ENCODE measurements around the gene AGBL4.

AGBL4 gene

GRCh38 chr1:49048188-49048587, 975.6 kb downstream of the AGBL4 start:
- Histone ChIP-seq H3K27ac (ENCODE audit: extremely low read depth, low read depth, low read length) (no peak overlapping the region), H3K4me1 (ENCODE audit: control insufficient read depth, insufficient read depth, low read length) (no peaks in the 10 kb centered on the region), H3K4me3 (ENCODE audit: low read depth, low read length) (no peak overlapping the region), H3K9me3 (ENCODE audit: control insufficient read depth, insufficient read depth, low read depth, low read length) (no peaks in the 10 kb centered on the region), H3K36me3 (ENCODE audit: control insufficient read depth in 2 of 2, insufficient read depth in 1 of 2, low read length in 2 of 2) (no peaks in the 10 kb centered on the region)
- CTCF ChIA-PET, result no interaction called here
- TF ChIP-seq ZNF202 (tag by site-specific recombination; IDR thresholded peaks at IDR 0.05; ENCODE audit: borderline replicate concordance) (no peak), ZNF335 (tag by site-specific recombination; conservative IDR thresholded peaks at IDR 0.05) (no peak), ZNF670 (tag by site-specific recombination; IDR thresholded peaks at IDR 0.05; ENCODE audit: low read depth) (no peak), ZNF211 (tag by site-specific recombination; IDR thresholded peaks at IDR 0.05; ENCODE audit: low read depth) (no peak), ZNF433 (tag by site-specific recombination; IDR thresholded peaks at IDR 0.05; ENCODE audit: low read depth) (no peak), ZNF530 (tag by site-specific recombination; IDR thresholded peaks at IDR 0.05; ENCODE audit: low read depth) (no peak), ZNF138 (tag by site-specific recombination; IDR thresholded peaks at IDR 0.05; ENCODE audit: borderline replicate concordance) (no peak), ZNF350 (tag by site-specific recombination; IDR thresholded peaks at IDR 0.05) (no peak), ZNF658 (tag by site-specific recombination; IDR thresholded peaks at IDR 0.05) (no peak)
- POLR2A ChIA-PET, result no interaction called here

- TF ChIP-seq ZBTB17 (tag by site-specific recombination; IDR thresholded peaks at IDR 0.05) (no peak), TRIM28 (IDR thresholded peaks at IDR 0.05; ENCODE audit: borderline replicate concordance, low read length) (no peak), ZNF174 (tag by site-specific recombination; IDR thresholded peaks at IDR 0.05) (no peak), SCRT1 (tag by site-specific recombination; IDR thresholded peaks at IDR 0.05; ENCODE audit: borderline replicate concordance) (no peak), ZNF302 (tag by site-specific recombination; IDR thresholded peaks at IDR 0.05; ENCODE audit: low read depth) (no peak), ZSCAN30 (tag by site-specific recombination; IDR thresholded peaks at IDR 0.05) (no peak), ZFHX2 (tag by site-specific recombination; conservative IDR thresholded peaks at IDR 0.05) (no peak), ZIC2 (tag by site-specific recombination; IDR thresholded peaks at IDR 0.05) (no peak), ZNF10 (tag by site-specific recombination; IDR thresholded peaks at IDR 0.05) (no peak), ZNF670 (tag by site-specific recombination; IDR thresholded peaks at IDR 0.05; ENCODE audit: low read depth) (no peak), ZNF202 (tag by site-specific recombination; IDR thresholded peaks at IDR 0.05; ENCODE audit: borderline replicate concordance) (no peak)
- Histone ChIP-seq H3K4me3 (ENCODE audit: low read depth, low read length) (no peak overlapping the region), H3K4me1 (ENCODE audit: control insufficient read depth, insufficient read depth, low read length) (no peaks in the 10 kb centered on the region), H3K27ac (ENCODE audit: extremely low read depth, low read depth, low read length) (no peak overlapping the region), H3K9me3 (ENCODE audit: control insufficient read depth, insufficient read depth, low read depth, low read length) (no peaks in the 10 kb centered on the region), H3K36me3 (ENCODE audit: control insufficient read depth in 2 of 2, insufficient read depth in 1 of 2, low read length in 2 of 2) (no peaks in the 10 kb centered on the region)
- ChIA-PET POLR2A (no interaction called here), CTCF (no interaction called here)
These were observed 977.4 kb downstream of the AGBL4 start for GRCh38 chr1:49046305-49046704.

- POLR2A ChIA-PET, result no interaction called here
- H3K4me3 ChIP-seq (ENCODE audit: low read depth, low read length), result no peak overlapping the region
- TF ChIP-seq ZBTB49 (tag by site-specific recombination; IDR thresholded peaks at IDR 0.05; ENCODE audit: low read depth) (no peak), ZNF514 (tag by site-specific recombination; IDR thresholded peaks at IDR 0.05) (no peak), ZNF239 (tag by site-specific recombination; IDR thresholded peaks at IDR 0.05) (no peak), ZNF155 (tag by site-specific recombination; IDR thresholded peaks at IDR 0.05) (no peak), ZNF670 (tag by site-specific recombination; IDR thresholded peaks at IDR 0.05; ENCODE audit: low read depth) (no peak), ZNF354C (tag by site-specific recombination; IDR thresholded peaks at IDR 0.05; ENCODE audit: borderline replicate concordance, low read depth) (no peak), ZBTB8A (tag by site-specific recombination; IDR thresholded peaks at IDR 0.05) (no peak), ZNF112 (tag by site-specific recombination; IDR thresholded peaks at IDR 0.05) (no peak)
- no peaks in the 10 kb centered on the region for H3K4me1 ChIP-seq (ENCODE audit: control insufficient read depth, insufficient read depth, low read length)
- no peaks in the 10 kb centered on the region for H3K9me3 ChIP-seq (ENCODE audit: control insufficient read depth, insufficient read depth, low read depth, low read length)
- H3K36me3 ChIP-seq (ENCODE audit: control insufficient read depth in 2 of 2, insufficient read depth in 1 of 2, low read length in 2 of 2), result no peaks in the 10 kb centered on the region
- CTCF ChIA-PET, result no interaction called here
- H3K27ac ChIP-seq (ENCODE audit: extremely low read depth, low read depth, low read length), result no peak overlapping the region
These were observed 978.4 kb downstream of the AGBL4 start for GRCh38 chr1:49045371-49045770.

Measured in HEK293 (cell line).